ENCODE results near the gene NHLRC1.

The NHLRC1 gene

GRCh38 chr6:18155864-18156421, 33.5 kb upstream of the NHLRC1 start:
- no peaks in the 10 kb centered on the region for H4K20me1 ChIP-seq (ENCODE audit: insufficient read depth)
- H3K9ac ChIP-seq, result peak overlapping the region; percentile 60; the same call in 1 of the 2 replicates
- H3K27ac ChIP-seq, result peak overlapping the region; percentile 45
- H3K36me3 ChIP-seq (ENCODE audit: insufficient read depth), result no peaks in the 10 kb centered on the region
- H3K4me2 ChIP-seq, result peak overlapping the region; percentile 85
- H3K4me1 ChIP-seq (ENCODE audit: low read depth, poor library complexity, severe bottlenecking), result peaks cover 37% of the 10 kb centered on the region
- H3K4me3 ChIP-seq (IDR thresholded peaks at IDR 0.05; ENCODE audit: insufficient read depth, low read depth, low read length), result no peak overlapping the region
- H2AFZ ChIP-seq (ENCODE audit: low read depth), result peak overlapping the region; percentile 94
- H3K27me3 ChIP-seq (ENCODE audit: insufficient read depth, low read depth), result no peaks in the 10 kb centered on the region
- no peak; the same call in none of the 2 replicates for TF ChIP-seq CTCF (conservative IDR thresholded peaks at IDR 0.05; ENCODE audit: low read depth, low read length)
- H3K79me2 ChIP-seq (ENCODE audit: insufficient read depth, low read depth), result no peaks in the 10 kb centered on the region

GRCh38 chr6:18155150-18155863, 32.8 kb upstream of the NHLRC1 start, which contains the start of gene KDM1B:
KDM1B (plus strand) TSS chr6:18155422; CDS start chr6:18159896, 4,474 bp downstream.
- Histone ChIP-seq H3K4me2 (peak within 1 kb of the TSS; percentile 98), H2AFZ (ENCODE audit: low read depth) (peak within 1 kb of the TSS; percentile 94), H3K36me3 (ENCODE audit: insufficient read depth) (no peaks in the 10 kb centered on the region), H3K27me3 (ENCODE audit: insufficient read depth, low read depth) (no peaks in the 10 kb centered on the region), H4K20me1 (ENCODE audit: insufficient read depth) (no peaks in the 10 kb centered on the region), H3K4me3 (IDR thresholded peaks at IDR 0.05; ENCODE audit: insufficient read depth, low read depth, low read length) (no peak within 1 kb of the TSS), H3K9ac (peak within 1 kb of the TSS; percentile 60), H3K4me1 (ENCODE audit: low read depth, poor library complexity, severe bottlenecking) (peaks cover 37% of the 10 kb centered on the region), H3K79me2 (ENCODE audit: insufficient read depth, low read depth) (no peaks in the 10 kb centered on the region), H3K27ac (peak within 1 kb of the TSS; percentile 45)
- no peak for TF ChIP-seq CTCF (conservative IDR thresholded peaks at IDR 0.05; ENCODE audit: low read depth, low read length)

GRCh38 chr6:18154507-18155149, 32.2 kb upstream of the NHLRC1 start, which contains the start of gene TPMT:
TPMT (minus strand) TSS chr6:18155077; CDS start chr6:18149127, 5,950 bp downstream.
- Histone ChIP-seq H3K4me2 (peak within 1 kb of the TSS; percentile 98), H3K9ac (peak within 1 kb of the TSS; percentile 60), H2AFZ (ENCODE audit: low read depth) (peak within 1 kb of the TSS; percentile 94), H3K79me2 (ENCODE audit: insufficient read depth, low read depth) (no peaks in the 10 kb centered on the region), H4K20me1 (ENCODE audit: insufficient read depth) (no peaks in the 10 kb centered on the region), H3K4me1 (ENCODE audit: low read depth, poor library complexity, severe bottlenecking) (peaks cover 37% of the 10 kb centered on the region), H3K4me3 (IDR thresholded peaks at IDR 0.05; ENCODE audit: insufficient read depth, low read depth, low read length) (no peak within 1 kb of the TSS), H3K36me3 (ENCODE audit: insufficient read depth) (no peaks in the 10 kb centered on the region), H3K27me3 (ENCODE audit: insufficient read depth, low read depth) (no peaks in the 10 kb centered on the region), H3K27ac (peak within 1 kb of the TSS; percentile 45)
- no peak for TF ChIP-seq CTCF (conservative IDR thresholded peaks at IDR 0.05; ENCODE audit: low read depth, low read length)

GRCh38 chr6:18153311-18153703, 30.8 kb upstream of the NHLRC1 start:
- Histone ChIP-seq H3K79me2 (ENCODE audit: insufficient read depth, low read depth) (no peaks in the 10 kb centered on the region), H3K4me3 (IDR thresholded peaks at IDR 0.05; ENCODE audit: insufficient read depth, low read depth, low read length) (no peak overlapping the region), H3K4me1 (ENCODE audit: low read depth, poor library complexity, severe bottlenecking) (peaks cover 39% of the 10 kb centered on the region), H3K4me2 (peak overlapping the region; percentile 5; the same call in 1 of the 2 replicates), H4K20me1 (ENCODE audit: insufficient read depth) (no peaks in the 10 kb centered on the region), H3K27me3 (ENCODE audit: insufficient read depth, low read depth) (no peaks in the 10 kb centered on the region), H2AFZ (ENCODE audit: low read depth) (0 out of 2 replicates have a peak overlapping the region, but pooled peaks have one; percentile 16), H3K9ac (no peak overlapping the region), H3K36me3 (ENCODE audit: insufficient read depth) (no peaks in the 10 kb centered on the region), H3K27ac (peak overlapping the region; percentile 35; the same call in 1 of the 2 replicates)
- no peak for TF ChIP-seq CTCF (conservative IDR thresholded peaks at IDR 0.05; ENCODE audit: low read depth, low read length)

All from KMS-11 (cell line).